ENCODE data around the gene MT1M.
A peak's percentile ranks its signal among the peaks of the same experiment; 100 is the strongest.

MT1M gene

GRCh38 chr16:56607109-56607618, 25.3 kb upstream of the MT1M start:
- H3K9ac ChIP-seq, result peak overlapping the region in 1 of 11 experiments; percentile 71; a peak in 1 of 22 replicates

DNA sequence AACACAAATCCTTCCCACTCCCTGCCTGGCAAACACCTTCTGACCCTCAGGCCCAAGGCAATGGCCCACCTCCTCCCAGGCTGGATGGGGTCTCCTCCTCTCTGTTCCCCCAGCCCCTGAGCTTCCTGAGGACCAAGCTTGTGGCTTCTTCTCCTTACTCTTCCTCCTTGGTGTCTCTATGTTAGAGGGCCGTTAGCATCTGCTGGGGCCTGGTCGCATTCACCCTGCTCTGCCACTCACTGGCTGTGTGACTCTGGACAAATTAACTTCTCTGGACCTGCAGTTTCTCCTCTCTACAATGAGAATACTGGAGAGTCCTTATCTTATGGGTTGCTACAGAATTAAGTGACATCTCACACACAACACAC, 24.8 kb upstream of the MT1M start:
- TF ChIP-seq Cebpa-rat (IDR thresholded peaks at IDR 0.05), result no peak
- Histone ChIP-seq H3K4me3 (peak overlapping the region in 8 of 10 experiments; percentile 58 to 73 (median 66); a peak in 10 of 20 replicates), H3K9ac (peak overlapping the region in 10 of 11 experiments; percentile 7 to 76 (median 68); a peak in 13 of 22 replicates), H3K4me2 (peak overlapping the region; percentile 96 to 100 (median 99)), H4K20me1 (0 out of 22 replicates have a peak, but pooled peaks cover 0 to 6% (median 0%) of the 10 kb centered on the region in 11 experiments), H3K9me3 (replicated peaks in 1 of 11) (no peaks in the 10 kb centered on the region), H3K27ac (peak overlapping the region in 9 of 11 experiments; percentile 42 to 78 (median 61); a peak in 15 of 22 replicates), H3K27me3 (no peaks in the 10 kb centered on the region), H3K36me3 (no peaks in the 10 kb centered on the region), H3K4me1 (peaks cover 42 to 54% (median 48%) of the 10 kb centered on the region in 10 experiments)

More at GRCh38 chr16:56607109-56607618, 25.3 kb upstream of the MT1M start:
- no peak for TF ChIP-seq Cebpa-rat (IDR thresholded peaks at IDR 0.05)
- no peaks in the 10 kb centered on the region for H3K27me3 ChIP-seq
- peaks cover 42 to 54% (median 48%) of the 10 kb centered on the region in 10 experiments for H3K4me1 ChIP-seq
- H3K4me2 ChIP-seq, result peak overlapping the region; percentile 96 to 100 (median 99)
- H3K27ac ChIP-seq, result peak overlapping the region in 5 of 11 experiments; percentile 3 to 78 (median 70); a peak in 7 of 22 replicates
- no peak overlapping the region for H3K4me3 ChIP-seq
- H3K36me3 ChIP-seq, result no peaks in the 10 kb centered on the region
- no peaks in the 10 kb centered on the region for H3K9me3 ChIP-seq (replicated peaks in 1 of 11)
- 0 out of 22 replicates have a peak, but pooled peaks cover 0 to 6% (median 0%) of the 10 kb centered on the region in 11 experiments for H4K20me1 ChIP-seq

- Histone ChIP-seq H3K9me3 (replicated peaks in 1 of 11) (no peaks in the 10 kb centered on the region), H3K9ac (peak within 1 kb of the TSS; percentile 51 to 76 (median 68)), H3K27me3 (no peaks in the 10 kb centered on the region), H3K4me1 (peaks cover 42 to 54% (median 48%) of the 10 kb centered on the region in 10 experiments), H3K4me2 (peak within 1 kb of the TSS; percentile 96 to 100 (median 99)), H3K36me3 (no peaks in the 10 kb centered on the region), H4K20me1 (0 out of 22 replicates have a peak, but pooled peaks cover 0 to 6% (median 0%) of the 10 kb centered on the region in 11 experiments), H3K4me3 (peak within 1 kb of the TSS; percentile 58 to 73 (median 64)), H3K27ac (peak within 1 kb of the TSS in 10 of 11 experiments; percentile 17 to 81 (median 66); a peak in 17 of 22 replicates)
- no peak for TF ChIP-seq Cebpa-rat (IDR thresholded peaks at IDR 0.05)
Observed at GRCh38 chr16:56608043-56608875, 24.2 kb upstream of the MT1M start, which contains the start of gene MT2A. Gene MT2A, plus strand, starts transcription at chr16:56608584. Its CDS starts 72 bp downstream, at chr16:56608656.

GRCh38 chr16:56608876-56609462, 23.5 kb upstream of the MT1M start:
- Histone ChIP-seq H3K4me1 (peaks cover 42 to 54% (median 48%) of the 10 kb centered on the region in 10 experiments), H3K36me3 (no peaks in the 10 kb centered on the region), H3K27ac (peak overlapping the region in 8 of 11 experiments; percentile 8 to 81 (median 66); a peak in 9 of 22 replicates), H3K27me3 (no peaks in the 10 kb centered on the region), H3K9ac (peak overlapping the region; percentile 51 to 76 (median 68); a peak in 21 of 22 replicates), H3K9me3 (replicated peaks in 1 of 11) (no peaks in the 10 kb centered on the region), H3K4me2 (peak overlapping the region; percentile 96 to 100 (median 99)), H4K20me1 (0 out of 22 replicates have a peak, but pooled peaks cover 0 to 6% (median 0%) of the 10 kb centered on the region in 11 experiments), H3K4me3 (peak overlapping the region; percentile 58 to 73 (median 64))
- TF ChIP-seq Cebpa-rat (IDR thresholded peaks at IDR 0.05), result no peak

GRCh38 chr16:56609463-56609921, 23.0 kb upstream of the MT1M start:
- no peak for TF ChIP-seq Cebpa-rat (IDR thresholded peaks at IDR 0.05)
- Histone ChIP-seq H3K27ac (peak overlapping the region; percentile 12 to 81 (median 58); a peak in 16 of 22 replicates), H3K27me3 (peaks cover 0 to under 1% (median 0%) of the 10 kb centered on the region in 11 experiments; a peak in 1 of 22 replicates), H4K20me1 (0 out of 22 replicates have a peak, but pooled peaks cover 0 to 6% (median 0%) of the 10 kb centered on the region in 11 experiments), H3K9ac (peak overlapping the region; percentile 51 to 76 (median 68); a peak in 20 of 22 replicates), H3K9me3 (replicated peaks in 1 of 11) (no peaks in the 10 kb centered on the region), H3K4me1 (peaks cover 42 to 54% (median 48%) of the 10 kb centered on the region in 10 experiments), H3K4me2 (peak overlapping the region; percentile 96 to 100 (median 99)), H3K36me3 (no peaks in the 10 kb centered on the region), H3K4me3 (peak overlapping the region; percentile 58 to 73 (median 64))

GRCh38 chr16:56610017-56610608, 22.3 kb upstream of the MT1M start:
- H3K36me3 ChIP-seq, result no peaks in the 10 kb centered on the region
- peak overlapping the region in 10 of 11 experiments; percentile 65 to 76 (median 69); a peak in 18 of 22 replicates for H3K9ac ChIP-seq
- H3K9me3 ChIP-seq (replicated peaks in 1 of 11), result no peaks in the 10 kb centered on the region
- peaks cover 0 to 7% (median 3%) of the 10 kb centered on the region in 11 experiments; a peak in 11 of 22 replicates for H3K27me3 ChIP-seq
- H3K4me3 ChIP-seq, result peak overlapping the region; percentile 58 to 73 (median 64); a peak in 18 of 20 replicates
- H4K20me1 ChIP-seq, result 0 out of 22 replicates have a peak, but pooled peaks cover 0 to 6% (median 0%) of the 10 kb centered on the region in 11 experiments
- H3K4me1 ChIP-seq, result peaks cover 42 to 54% (median 48%) of the 10 kb centered on the region in 10 experiments
- H3K4me2 ChIP-seq, result peak overlapping the region; percentile 96 to 100 (median 99)
- no peak for TF ChIP-seq Cebpa-rat (IDR thresholded peaks at IDR 0.05)
- peak overlapping the region; percentile 12 to 81 (median 53); a peak in 17 of 22 replicates for H3K27ac ChIP-seq

GRCh38 chr16:56610609-56611111, 21.8 kb upstream of the MT1M start:
- peak overlapping the region in 1 of 10 experiments; percentile 73; a peak in 1 of 20 replicates for H3K4me3 ChIP-seq
- no peaks in the 10 kb centered on the region for H3K9me3 ChIP-seq (replicated peaks in 1 of 11)
- peak overlapping the region in 9 of 11 experiments; percentile 2 to 81 (median 48); a peak in 8 of 22 replicates for H3K27ac ChIP-seq
- H3K4me1 ChIP-seq, result peaks cover 42 to 53% (median 48%) of the 10 kb centered on the region in 10 experiments
- H4K20me1 ChIP-seq, result 0 out of 22 replicates have a peak, but pooled peaks cover 0 to 6% (median 0%) of the 10 kb centered on the region in 11 experiments
- peaks cover 0 to 12% (median 8%) of the 10 kb centered on the region in 11 experiments; a peak in 19 of 22 replicates for H3K27me3 ChIP-seq
- no peak for TF ChIP-seq Cebpa-rat (IDR thresholded peaks at IDR 0.05)
- peak overlapping the region in 6 of 11 experiments; percentile 18 to 71 (median 54); a peak in 7 of 22 replicates for H3K9ac ChIP-seq
- no peaks in the 10 kb centered on the region for H3K36me3 ChIP-seq
- peak overlapping the region; percentile 96 to 100 (median 99) for H3K4me2 ChIP-seq
